Measurements from ENCODE around the gene VWA5B2.

VWA5B2 gene

DNA sequence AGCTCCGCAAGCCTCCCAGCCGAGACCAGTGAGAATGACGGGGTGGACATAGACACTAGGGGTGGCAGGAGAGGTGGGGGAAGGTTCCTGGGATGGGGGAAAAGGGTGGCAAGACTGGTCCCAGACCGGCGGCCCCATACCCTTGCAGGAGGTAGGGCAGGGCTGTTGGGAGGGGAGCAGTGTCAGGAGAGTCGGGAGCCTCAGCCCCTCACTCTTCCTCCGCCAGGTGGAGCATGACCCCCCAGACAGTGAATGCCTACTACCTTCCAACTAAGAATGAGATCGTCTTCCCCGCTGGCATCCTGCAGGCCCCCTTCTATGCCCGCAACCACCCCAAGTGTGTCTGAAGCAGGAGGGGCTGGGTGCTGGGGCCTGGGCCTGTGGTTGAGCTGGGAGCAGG is 60.9 kb downstream of the VWA5B2 start:
- Histone ChIP-seq H3K9me3 (ENCODE audit: low read length) (no peaks in the 10 kb centered on the region), H3K36me3 (ENCODE audit: insufficient read depth, low read length) (no peaks in the 10 kb centered on the region), H3K4me3 (ENCODE audit: low read depth in 1 of 2, low read length in 2 of 2) (no peak overlapping the region), H3K27me3 (ENCODE audit: control insufficient read depth in 1 of 2, insufficient read depth in 2 of 2, low read length in 2 of 2) (peaks cover 0 to 4% of the 10 kb centered on the region in 2 donors), H3K4me1 (ENCODE audit: insufficient read depth, low read length) (no peaks in the 10 kb centered on the region), H3K9ac (ENCODE audit: low read length) (no peak overlapping the region), H3K27ac (ENCODE audit: low read depth, low read length) (no peak overlapping the region)

DNA sequence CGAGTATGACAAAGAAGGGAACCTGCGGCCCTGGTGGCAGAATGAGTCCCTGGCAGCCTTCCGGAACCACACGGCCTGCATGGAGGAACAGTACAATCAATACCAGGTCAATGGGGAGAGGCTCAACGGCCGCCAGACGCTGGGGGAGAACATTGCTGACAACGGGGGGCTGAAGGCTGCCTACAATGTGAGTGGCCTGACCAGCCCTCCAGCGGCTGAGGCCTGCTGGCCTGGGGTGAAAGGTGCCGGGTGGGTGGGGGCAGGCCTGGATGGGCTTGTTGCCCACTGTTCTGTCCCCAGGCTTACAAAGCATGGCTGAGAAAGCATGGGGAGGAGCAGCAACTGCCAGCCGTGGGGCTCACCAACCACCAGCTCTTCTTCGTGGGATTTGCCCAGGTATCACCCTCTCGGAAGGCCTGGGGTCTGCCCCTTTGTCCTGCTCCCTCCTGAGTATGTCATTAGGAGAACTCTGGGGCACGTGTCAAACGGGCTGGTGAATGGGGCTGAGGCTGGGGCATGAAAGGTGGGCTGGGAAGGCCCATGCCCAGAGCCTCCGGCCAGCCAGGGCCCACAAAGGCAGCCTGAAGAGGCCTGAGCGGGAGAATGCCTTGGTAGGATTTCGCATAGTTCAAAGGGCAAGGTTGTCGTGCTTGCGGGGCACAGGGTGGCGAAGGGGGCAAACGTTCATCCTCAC is 61.8 kb downstream of the VWA5B2 start:
- Histone ChIP-seq H3K4me1 (ENCODE audit: insufficient read depth, low read length) (no peaks in the 10 kb centered on the region), H3K9ac (ENCODE audit: low read length) (no peak overlapping the region), H3K36me3 (ENCODE audit: insufficient read depth, low read length) (no peaks in the 10 kb centered on the region), H3K9me3 (ENCODE audit: low read length) (no peaks in the 10 kb centered on the region), H3K27me3 (ENCODE audit: control insufficient read depth in 1 of 2, insufficient read depth in 2 of 2, low read length in 2 of 2) (peaks cover 0 to 4% of the 10 kb centered on the region in 2 donors), H3K27ac (ENCODE audit: low read depth, low read length) (no peak overlapping the region), H3K4me3 (ENCODE audit: low read depth in 1 of 2, low read length in 2 of 2) (no peak overlapping the region)
